SU-DHL-6 (cell line): ENCODE data around the gene SUMO2.

ENCODE experiments used
- CTCF ChIP-seq: fragments of 200-600 bp; sonication (generic); IDR thresholded peaks from one replicate; pipeline ENCODE4 v1.5.1; 2017; ENCODE audit warnings: antibody characterized with exemption, mild to moderate bottlenecking, low read length, moderate library complexity; ENCODE audit not compliant: insufficient read depth, poor library complexity, severe bottlenecking
- EZH2phosphoT487 ChIP-seq: fragments of 200-600 bp; sonication (generic), shearing (Covaris generic); conservative IDR thresholded peaks from 2 replicates; pipeline ENCODE4 v1.6.1; 2018; ENCODE audit warnings: mild to moderate bottlenecking, antibody characterized with exemption, low read length, moderate library complexity, mixed read lengths

GRCh38 chr17:75205037-75205792 is 22.5 kb upstream of the SUMO2 start, which contains the start of gene NUP85:
- TF ChIP-seq CTCF (no peak), EZH2phosphoT487 (no peak)
